Effector memory CD4-positive, alpha-beta T cell (primary cell): Measurements from ENCODE around the gene CDK11B.

Experiments
- DNase-seq, 3 donors: peaks; one replicate each; pipeline ENCODE4 v3.0.0-alpha.2; 2020
- H3K27ac ChIP-seq: 2 replicates; pipeline ENCODE4 v1.7.0; 2013; ENCODE audit warnings: mild to moderate bottlenecking, low read length, moderate library complexity; ENCODE audit not compliant: insufficient read depth, poor library complexity, severe bottlenecking
- H3K27me3 ChIP-seq: replicated peaks from 2 replicates; pipeline ENCODE4 v1.7.0; 2013; ENCODE audit warnings: mild to moderate bottlenecking, low read length; ENCODE audit not compliant: insufficient read depth, control insufficient read depth, poor library complexity, severe bottlenecking
- H3K36me3 ChIP-seq: 2 replicates; pipeline ENCODE4 v1.7.0; 2013; ENCODE audit warnings: mild to moderate bottlenecking, low read length, moderate library complexity; ENCODE audit not compliant: control insufficient read depth, insufficient read depth
- H3K4me1 ChIP-seq: 2 replicates; pipeline ENCODE4 v1.7.0; 2013; ENCODE audit warnings: low read length, mild to moderate bottlenecking; ENCODE audit not compliant: control insufficient read depth, insufficient read depth, poor library complexity, severe bottlenecking
- H3K4me3 ChIP-seq: 2 replicates; pipeline ENCODE4 v1.7.0; 2013; ENCODE audit warnings: low read length, low read depth, mild to moderate bottlenecking; ENCODE audit not compliant: insufficient read depth, poor library complexity, severe bottlenecking
- H3K9me3 ChIP-seq: 2 replicates; pipeline ENCODE4 v1.7.0; 2013; ENCODE audit warnings: mild to moderate bottlenecking, low read length, moderate library complexity; ENCODE audit not compliant: control insufficient read depth

CDK11B gene

DNA sequence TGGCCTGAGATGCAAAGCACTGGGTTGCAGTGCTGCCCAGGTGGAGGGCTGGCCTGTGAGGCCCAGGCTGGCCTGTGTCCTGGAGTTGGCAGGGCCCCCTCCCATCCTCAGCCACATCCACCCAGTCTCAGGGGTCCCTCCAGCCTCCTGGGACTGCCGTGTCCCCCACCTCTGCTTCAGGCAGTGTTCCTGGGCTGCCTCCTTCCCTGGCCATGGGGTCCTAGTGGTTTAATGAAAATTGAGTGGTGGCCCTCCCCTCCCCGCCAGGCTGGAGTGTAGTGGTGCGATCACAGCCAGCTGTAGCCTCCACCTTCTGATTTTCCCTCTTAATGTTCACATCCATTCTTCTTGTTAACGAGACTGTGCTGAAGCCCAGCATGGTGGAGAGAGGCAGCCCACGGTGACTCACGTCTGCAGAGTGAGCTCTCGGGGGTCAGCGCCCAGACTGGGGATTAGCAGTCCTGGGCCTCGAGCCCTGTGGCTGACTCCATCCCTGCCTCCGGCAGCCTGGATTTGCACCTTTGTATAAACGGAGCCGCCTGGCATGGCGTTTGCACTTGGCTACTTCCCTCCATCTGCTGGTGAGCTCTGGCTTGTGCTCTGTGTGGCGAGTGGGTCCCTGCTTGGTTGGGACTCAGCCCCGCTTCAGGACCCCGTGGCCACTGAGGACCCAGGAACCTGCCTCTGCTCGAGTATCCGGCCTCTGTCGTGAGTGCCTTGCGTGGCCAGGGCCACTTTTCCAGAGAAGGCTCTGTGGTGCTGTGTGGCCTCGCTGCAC lies 36.6 kb downstream of the CDK11B start:
- H3K27ac ChIP-seq: no peak overlapping the region
- H3K36me3 ChIP-seq: no peaks in the 10 kb centered on the region
- no peak for DNase-seq
- H3K9me3 ChIP-seq: no peaks in the 10 kb centered on the region
- no peaks in the 10 kb centered on the region for H3K27me3 ChIP-seq
- no peak overlapping the region for H3K4me3 ChIP-seq
- H3K4me1 ChIP-seq: no peaks in the 10 kb centered on the region

DNA sequence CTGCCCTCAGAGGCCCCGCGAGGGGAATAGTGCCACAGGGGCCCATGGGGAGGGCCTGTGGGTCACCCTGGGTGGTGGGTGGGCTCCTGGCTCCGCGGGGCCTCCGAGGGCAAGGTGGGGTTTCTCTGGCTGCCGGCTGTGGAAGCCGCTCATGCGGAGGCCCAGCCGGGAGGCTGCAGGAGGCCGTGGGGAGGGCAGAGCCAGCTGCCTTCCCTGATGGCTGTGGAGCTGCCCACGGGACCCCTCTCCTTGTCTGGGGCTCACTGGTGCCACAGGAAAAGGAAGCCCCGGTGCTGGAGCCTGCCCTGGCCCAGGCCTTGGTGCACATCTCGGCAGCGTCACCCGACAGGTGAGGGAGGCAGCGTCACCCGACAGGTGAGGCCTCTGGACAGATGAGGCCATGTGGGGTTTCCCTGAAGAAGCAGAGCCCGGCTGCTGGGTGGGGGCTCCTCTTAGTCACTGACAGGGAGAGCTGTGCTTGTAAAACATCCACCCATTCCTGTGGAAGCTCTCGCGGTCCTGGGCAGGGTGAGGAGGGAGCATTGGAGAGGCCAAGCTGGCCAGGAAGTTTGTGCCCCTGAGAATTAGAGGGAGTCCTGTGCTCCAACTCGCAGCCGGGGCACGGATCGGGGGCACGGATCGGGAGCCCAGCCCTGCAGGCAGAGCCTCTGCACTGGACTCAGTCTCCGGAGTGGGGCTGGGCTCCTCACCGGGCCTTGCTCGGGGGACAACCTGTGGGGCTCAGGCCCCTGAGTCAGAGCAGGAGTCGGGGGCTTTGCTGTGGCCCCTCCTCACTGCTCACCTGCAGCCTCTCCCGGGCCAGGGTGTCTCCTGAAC lies 37.4 kb downstream of the CDK11B start:
- H3K4me3 ChIP-seq: no peak overlapping the region
- DNase-seq: no peak
- H3K36me3 ChIP-seq: no peaks in the 10 kb centered on the region
- no peaks in the 10 kb centered on the region for H3K27me3 ChIP-seq
- H3K27ac ChIP-seq: no peak overlapping the region
- H3K9me3 ChIP-seq: no peaks in the 10 kb centered on the region
- peaks cover 6% of the 10 kb centered on the region for H3K4me1 ChIP-seq

DNA sequence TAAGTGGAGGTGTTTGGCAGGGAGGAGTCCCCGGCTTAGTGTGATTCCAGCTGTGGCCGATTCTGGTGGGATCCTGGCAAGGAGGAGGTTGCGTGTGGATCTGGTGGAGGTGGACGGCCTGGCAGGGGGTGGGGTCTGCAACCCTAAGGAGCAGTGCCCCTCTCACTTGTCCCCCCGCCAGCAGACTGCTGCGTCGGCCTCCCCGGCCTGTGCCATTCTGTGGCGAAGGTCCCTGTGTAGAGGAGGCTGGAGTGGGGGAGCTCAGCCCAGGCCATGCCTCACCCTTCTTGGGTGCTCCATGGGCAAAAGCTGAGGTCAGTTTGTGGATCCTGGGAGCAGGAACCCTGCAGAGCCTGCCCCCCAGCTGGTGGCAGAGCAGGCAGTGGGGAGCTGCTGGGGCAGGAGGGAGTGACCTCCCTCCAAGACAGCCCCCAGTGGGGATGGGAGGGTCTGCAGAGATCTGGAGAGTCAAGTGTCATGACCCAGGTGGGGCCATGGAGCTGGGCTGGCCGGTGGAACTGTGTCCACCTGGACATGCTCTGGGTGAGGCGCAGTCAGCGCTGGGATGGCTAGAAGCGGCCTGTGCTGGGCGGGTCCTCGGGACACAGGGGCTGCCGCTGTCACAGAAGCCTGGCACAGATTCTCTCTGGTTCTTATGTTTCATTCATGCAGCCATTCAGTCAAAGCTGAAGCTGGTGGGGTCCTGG lies 38.2 kb downstream of the CDK11B start:
- no peak for DNase-seq
- H3K4me1 ChIP-seq: peaks cover 8% of the 10 kb centered on the region
- no peaks in the 10 kb centered on the region for H3K9me3 ChIP-seq
- H3K36me3 ChIP-seq: no peaks in the 10 kb centered on the region
- no peak overlapping the region for H3K4me3 ChIP-seq
- H3K27me3 ChIP-seq: no peaks in the 10 kb centered on the region
- no peak overlapping the region for H3K27ac ChIP-seq

DNA sequence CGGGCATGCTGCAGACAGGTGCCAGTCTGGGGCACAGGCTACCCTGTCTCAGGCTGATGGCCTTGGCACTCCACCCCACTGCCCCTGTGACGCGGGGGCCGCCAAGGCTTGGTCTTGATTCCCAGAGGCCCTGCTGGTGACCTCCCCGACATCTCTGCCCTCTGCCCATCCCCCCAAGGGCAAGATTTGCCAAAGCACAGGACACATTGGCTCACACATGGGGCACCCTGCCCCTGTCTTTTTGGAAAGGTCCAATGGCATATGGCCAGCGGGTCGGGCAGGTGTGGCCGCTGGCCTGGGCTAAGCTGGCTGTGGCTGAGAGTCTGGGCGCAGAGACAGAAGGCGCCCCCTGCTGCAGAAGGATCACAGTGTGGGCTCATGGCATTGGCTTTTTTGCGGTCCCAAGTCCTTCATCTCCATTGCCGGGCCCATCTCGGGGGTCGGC lies 38.9 kb downstream of the CDK11B start:
- H3K9me3 ChIP-seq: no peaks in the 10 kb centered on the region
- no peak for DNase-seq
- no peaks in the 10 kb centered on the region for H3K27me3 ChIP-seq
- H3K27ac ChIP-seq: no peak overlapping the region
- peaks cover 8% of the 10 kb centered on the region for H3K4me1 ChIP-seq
- H3K4me3 ChIP-seq: no peak overlapping the region
- H3K36me3 ChIP-seq: no peaks in the 10 kb centered on the region

DNA sequence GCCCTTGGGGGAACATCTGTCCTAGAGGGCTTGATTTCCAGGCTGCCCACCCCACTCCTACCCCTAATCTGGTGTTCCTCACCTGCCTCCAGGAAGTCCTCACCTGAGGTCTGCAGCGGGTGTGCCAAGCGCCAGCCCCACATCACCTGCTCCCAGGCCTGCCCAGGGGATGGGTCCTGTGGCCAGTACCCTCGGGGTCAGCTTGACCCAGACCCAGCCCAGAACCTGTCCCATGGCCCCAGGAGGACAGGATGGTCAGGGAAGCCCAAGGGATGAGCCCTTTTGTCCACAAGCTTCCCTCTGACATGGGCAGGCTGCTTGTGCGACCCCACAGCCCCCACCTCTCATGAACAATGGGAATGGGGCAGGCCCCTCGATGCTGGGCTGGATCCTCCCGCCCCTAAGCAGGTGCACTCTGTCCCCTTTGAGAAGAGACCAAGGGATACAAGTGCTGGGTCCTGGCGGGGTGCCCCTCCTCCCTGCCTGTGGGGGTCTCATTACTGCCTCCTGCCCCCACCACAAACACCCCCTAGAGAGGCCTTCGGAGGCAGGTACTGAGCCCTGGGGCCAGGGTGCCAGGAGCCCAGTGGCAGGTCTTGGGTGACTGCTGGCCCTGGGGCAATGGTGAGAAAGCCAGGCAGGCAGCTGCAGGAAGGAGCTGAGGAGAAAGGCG lies 40.3 kb downstream of the CDK11B start:
- Histone ChIP-seq H3K4me3 (no peak overlapping the region), H3K27me3 (no peaks in the 10 kb centered on the region), H3K4me1 (peaks cover 14% of the 10 kb centered on the region), H3K27ac (no peak overlapping the region), H3K9me3 (no peaks in the 10 kb centered on the region), H3K36me3 (no peaks in the 10 kb centered on the region)
- no peak for DNase-seq

DNA sequence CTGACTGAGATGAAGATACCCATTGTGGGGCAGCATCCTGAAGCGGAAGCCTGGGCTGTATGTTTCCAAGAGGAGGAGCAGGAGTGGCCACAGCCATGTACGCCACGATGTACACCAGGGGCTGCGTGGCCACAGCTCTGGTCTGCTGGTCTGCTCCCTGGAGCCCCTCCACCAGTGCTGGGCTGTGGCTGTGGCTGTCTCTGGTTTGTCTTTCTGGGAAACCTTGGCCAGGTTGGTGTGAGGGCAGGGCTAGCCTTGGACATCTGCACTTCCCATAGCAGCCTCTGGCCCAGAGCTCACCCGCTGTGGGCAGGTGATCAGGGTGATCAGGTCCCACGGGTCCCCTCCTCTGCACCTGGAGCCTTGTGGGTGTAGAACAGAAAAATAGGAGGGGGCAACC lies 40.9 kb downstream of the CDK11B start:
- H3K4me1 ChIP-seq: peaks cover 14% of the 10 kb centered on the region
- no peaks in the 10 kb centered on the region for H3K36me3 ChIP-seq
- DNase-seq: no peak
- H3K4me3 ChIP-seq: no peak overlapping the region
- H3K27me3 ChIP-seq: no peaks in the 10 kb centered on the region
- no peak overlapping the region for H3K27ac ChIP-seq
- no peaks in the 10 kb centered on the region for H3K9me3 ChIP-seq

DNA sequence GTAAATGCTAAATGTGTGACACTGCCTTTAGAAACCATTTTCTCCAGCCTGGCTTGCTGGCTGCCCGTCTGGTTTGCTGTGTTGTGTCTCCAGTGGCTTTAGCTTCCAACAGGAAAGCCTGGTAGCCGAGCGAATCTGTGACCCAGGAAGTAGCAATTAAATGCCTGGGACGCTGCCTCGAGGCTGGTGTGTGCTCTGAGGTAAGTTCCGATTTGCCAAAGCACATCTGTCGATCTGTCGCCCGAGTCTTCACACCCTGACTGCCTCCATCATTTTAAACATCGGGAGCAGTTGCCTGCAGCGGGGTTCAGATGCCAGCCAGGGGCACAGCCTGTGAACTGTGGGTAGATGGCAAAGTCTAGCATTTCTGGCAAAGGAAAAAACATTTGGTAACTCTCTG lies 41.3 kb downstream of the CDK11B start:
- H3K4me1 ChIP-seq: peaks cover 14% of the 10 kb centered on the region
- no peak overlapping the region for H3K27ac ChIP-seq
- no peak for DNase-seq
- H3K4me3 ChIP-seq: no peak overlapping the region
- H3K36me3 ChIP-seq: no peaks in the 10 kb centered on the region
- no peaks in the 10 kb centered on the region for H3K27me3 ChIP-seq
- H3K9me3 ChIP-seq: no peaks in the 10 kb centered on the region

DNA sequence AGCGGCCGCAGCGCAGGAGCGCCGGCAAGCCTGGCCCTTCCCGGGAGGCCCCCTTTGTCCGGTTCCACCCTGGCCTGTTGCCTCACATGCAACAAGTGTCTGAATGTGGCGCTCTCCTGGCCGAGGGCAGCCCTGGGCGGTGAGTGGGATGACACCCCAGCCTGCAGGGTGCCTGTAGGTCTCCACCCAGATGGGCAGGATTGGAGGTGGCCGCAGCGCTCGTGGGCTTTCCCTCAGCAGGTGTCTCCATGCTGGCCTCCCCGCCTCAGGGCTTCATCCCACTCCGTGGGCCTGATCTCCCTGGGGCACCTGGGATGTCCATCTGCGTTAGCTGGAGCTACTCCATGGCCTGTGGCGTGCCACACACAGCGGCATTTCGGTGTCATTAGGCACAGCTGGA lies 42.0 kb downstream of the CDK11B start:
- peak overlapping the region; percentile 100 for H3K4me3 ChIP-seq
- H3K9me3 ChIP-seq: no peaks in the 10 kb centered on the region
- H3K27ac ChIP-seq: no peak overlapping the region
- no peaks in the 10 kb centered on the region for H3K27me3 ChIP-seq
- no peaks in the 10 kb centered on the region for H3K36me3 ChIP-seq
- H3K4me1 ChIP-seq: peaks cover 14% of the 10 kb centered on the region
- DNase-seq: no peak

DNA sequence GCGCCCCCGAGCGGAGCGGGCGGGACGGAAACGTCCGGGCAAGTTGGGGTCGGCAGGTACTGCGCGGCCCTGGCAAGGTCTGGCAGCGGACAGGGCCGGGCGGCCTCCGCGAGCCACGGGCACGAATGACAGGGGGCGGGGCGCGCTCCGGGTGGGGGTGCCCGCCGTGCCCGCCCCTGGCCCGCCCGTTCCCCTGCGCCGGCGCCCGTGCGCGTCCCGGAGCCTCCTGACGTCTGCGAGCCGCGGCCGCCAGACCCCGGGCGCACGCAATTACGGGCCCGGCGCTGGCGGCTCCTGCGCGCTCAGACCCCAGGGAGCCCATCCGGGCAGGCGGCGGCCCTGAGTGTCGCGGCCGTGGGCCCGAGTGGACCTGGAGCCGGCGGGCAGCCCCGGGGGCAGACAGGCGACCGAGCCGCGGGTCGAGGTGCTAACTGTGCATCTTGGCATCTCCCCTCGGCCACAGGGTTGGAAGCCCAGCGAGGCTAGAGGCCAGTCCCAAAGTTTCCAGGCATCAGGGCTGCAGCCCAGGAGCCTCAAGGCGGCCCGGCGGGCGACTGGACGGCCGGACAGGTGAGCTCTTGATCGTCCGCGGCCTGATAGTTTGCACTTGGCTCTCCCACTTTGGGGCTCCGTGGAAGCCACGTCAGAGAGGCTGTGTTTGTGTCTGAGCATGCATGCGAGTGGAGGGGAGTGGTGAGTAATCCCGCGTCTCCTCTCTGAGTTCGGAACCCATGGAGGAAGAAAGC lies 42.6 kb downstream of the CDK11B start:
- Histone ChIP-seq H3K27ac (peak overlapping the region; percentile 100), H3K36me3 (no peaks in the 10 kb centered on the region), H3K4me3 (peak overlapping the region; percentile 100), H3K9me3 (no peaks in the 10 kb centered on the region), H3K27me3 (no peaks in the 10 kb centered on the region), H3K4me1 (peaks cover 14% of the 10 kb centered on the region)
- peak; percentile 21 to 46 (median 23) for DNase-seq
